ENCODE data around the gene ESYT2. TPM values are rescaled to one million over a fixed set of nuclear protein-coding genes. Genes with fewer than 3 reads are reported as not detected.

ESYT2 gene
- total RNA-seq, 1 experiment from 2014 or later, result 68.2 TPM

- intact Hi-C loops (cut with micrococcal nuclease), result no loop called here
- Histone ChIP-seq H3K27me3 (ENCODE audit: insufficient read depth, low read length) (no peaks in the 10 kb centered on the region), H3K9me2 (ENCODE audit: insufficient read depth) (no peaks in the 10 kb centered on the region), H3K79me2 (ENCODE audit: insufficient read depth, low read length) (no peaks in the 10 kb centered on the region), H3K4me1 (ENCODE audit: control insufficient read depth in 1 of 2, insufficient read depth in 2 of 2, low read length in 2 of 2) (no peaks in the 10 kb centered on the region), H3K9me3 (ENCODE audit: control insufficient read depth in 1 of 2, insufficient read depth in 1 of 2, low read depth in 1 of 2, low read length in 2 of 2) (no peaks in the 10 kb centered on the region), H3K9ac (ENCODE audit: low read length) (no peak overlapping the region), H3K4me3 (replicated peaks in 1 of 2; ENCODE audit: low read depth in 1 of 2, low read length in 2 of 2) (no peak overlapping the region), H4K20me1 (ENCODE audit: insufficient read depth) (no peaks in the 10 kb centered on the region), H3K4me2 (ENCODE audit: low read length) (no peak overlapping the region), H3K27ac (ENCODE audit: low read depth, low read length) (no peak overlapping the region), H2AFZ (ENCODE audit: low read depth, low read length, poor library complexity, severe bottlenecking) (no peak overlapping the region), H3K36me3 (ENCODE audit: control insufficient read depth in 1 of 2, insufficient read depth in 2 of 2, low read length in 2 of 2) (no peaks in the 10 kb centered on the region)
- BruUV-seq (replicated peaks), result no TSS peak
- TF ChIP-seq POLR2AphosphoS5 (IDR thresholded peaks at IDR 0.05; ENCODE audit: low read depth, low read length) (no peak), ZNF274 (IDR thresholded peaks at IDR 0.05; ENCODE audit: low read depth, low read length) (no peak), ELF1 (IDR thresholded peaks at IDR 0.05; ENCODE audit: borderline replicate concordance, low read depth) (no peak), ZFX (IDR thresholded peaks at IDR 0.05) (no peak), EGR1 (IDR thresholded peaks at IDR 0.05; ENCODE audit: low read depth) (no peak), RAD21 (IDR thresholded peaks at IDR 0.05; ENCODE audit: low read depth) (no peak), CEBPB (IDR thresholded peaks at IDR 0.05; ENCODE audit: low read depth) (no peak), YY1 (IDR thresholded peaks at IDR 0.05; ENCODE audit: extremely low read depth, insufficient replicate concordance, low read depth, low read length) (no peak), EZH2 (IDR thresholded peaks at IDR 0.05) (no peak), SIN3A (IDR thresholded peaks at IDR 0.05; ENCODE audit: low read depth) (no peak), ZBTB33 (IDR thresholded peaks at IDR 0.05; ENCODE audit: extremely low read depth, insufficient replicate concordance, low read length) (no peak), CTCF (IDR thresholded peaks at IDR 0.05 in 2 of 3, conservative IDR thresholded peaks at IDR 0.05 in 1 of 3; ENCODE audit: borderline replicate concordance in 1 of 3, insufficient read depth in 1 of 3, low read depth in 2 of 3, low read length in 2 of 3) (no peak)
- DNase-seq (ENCODE audit: low read depth, low spot score) (no peak), ATAC-seq (no peak)
- ChIA-PET POLR2A (no interaction called here), RAD21 (ENCODE audit: low non-redundant PET in 1 of 2, low total read pairs in 2 of 2, uncharacterized antibody in 2 of 2, unreplicated experiment in 2 of 2) (no interaction called here), CTCF (no interaction called here)
Measured at GRCh38 chr7:158846304-158846703, 17.0 kb upstream of the ESYT2 start.

Data from HCT116 (cell line).